DMS114 treated with DMSO at 0.1 percent for 48 hours (cell line): ENCODE results near the gene LRP11.
A peak's percentile ranks its signal among the peaks of the same experiment; 100 is the strongest.
"Not testable (repeated sequence)": the region's sequence is repeated elsewhere in the genome, so short reads cannot be mapped to it uniquely, and the experiment has no call there.

ENCODE experiments used
- DNase-seq: peaks from one replicate; lab custom pipeline; 2025; ENCODE audit not compliant: unreplicated experiment; lab: John Stamatoyannopoulos, UW

LRP11 gene, protein sequence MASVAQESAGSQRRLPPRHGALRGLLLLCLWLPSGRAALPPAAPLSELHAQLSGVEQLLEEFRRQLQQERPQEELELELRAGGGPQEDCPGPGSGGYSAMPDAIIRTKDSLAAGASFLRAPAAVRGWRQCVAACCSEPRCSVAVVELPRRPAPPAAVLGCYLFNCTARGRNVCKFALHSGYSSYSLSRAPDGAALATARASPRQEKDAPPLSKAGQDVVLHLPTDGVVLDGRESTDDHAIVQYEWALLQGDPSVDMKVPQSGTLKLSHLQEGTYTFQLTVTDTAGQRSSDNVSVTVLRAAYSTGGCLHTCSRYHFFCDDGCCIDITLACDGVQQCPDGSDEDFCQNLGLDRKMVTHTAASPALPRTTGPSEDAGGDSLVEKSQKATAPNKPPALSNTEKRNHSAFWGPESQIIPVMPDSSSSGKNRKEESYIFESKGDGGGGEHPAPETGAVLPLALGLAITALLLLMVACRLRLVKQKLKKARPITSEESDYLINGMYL

DNA sequence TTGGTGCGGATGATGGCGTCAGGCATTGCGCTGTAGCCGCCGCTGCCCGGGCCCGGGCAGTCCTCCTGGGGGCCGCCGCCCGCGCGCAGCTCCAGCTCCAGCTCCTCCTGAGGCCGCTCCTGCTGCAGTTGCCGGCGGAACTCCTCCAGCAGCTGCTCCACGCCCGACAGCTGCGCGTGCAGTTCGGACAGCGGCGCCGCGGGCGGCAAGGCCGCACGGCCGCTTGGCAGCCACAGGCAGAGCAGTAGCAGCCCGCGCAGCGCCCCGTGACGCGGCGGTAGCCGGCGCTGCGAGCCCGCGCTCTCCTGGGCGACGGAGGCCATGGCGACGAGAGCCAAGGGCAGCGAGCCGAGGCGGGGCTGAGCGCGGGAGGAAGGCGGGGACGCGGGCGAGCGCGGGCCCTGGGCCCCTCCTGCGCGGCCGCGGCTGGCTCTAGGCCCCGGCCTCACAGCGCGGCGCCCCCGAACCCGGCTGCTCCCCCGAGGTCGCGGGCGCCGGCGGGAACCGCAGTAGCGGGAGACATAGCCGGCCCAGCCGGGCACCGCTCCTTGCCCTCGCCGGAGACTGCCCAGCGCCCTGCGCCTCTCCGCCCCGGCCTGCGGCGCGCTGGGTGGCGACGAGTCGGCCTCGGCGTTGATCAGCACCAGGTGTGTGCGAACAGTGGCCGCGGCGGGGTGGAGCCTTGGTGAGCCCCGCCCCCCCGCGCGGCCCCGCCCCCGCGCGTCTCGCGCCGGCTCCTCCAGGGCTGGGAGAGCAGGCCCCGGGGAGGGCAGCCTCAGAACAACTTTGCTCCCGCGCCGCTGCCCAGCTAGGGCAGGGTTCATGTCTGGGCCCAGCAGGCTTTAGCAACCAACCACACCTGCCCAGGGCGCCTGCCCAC is at the start of gene LRP11:
Gene LRP11, minus strand, starts transcription at position 662 of the 880 bp plus-strand sequence. Its CDS starts 339 bp downstream, at position 323.
- DNase-seq: peak; percentile 14

DNA sequence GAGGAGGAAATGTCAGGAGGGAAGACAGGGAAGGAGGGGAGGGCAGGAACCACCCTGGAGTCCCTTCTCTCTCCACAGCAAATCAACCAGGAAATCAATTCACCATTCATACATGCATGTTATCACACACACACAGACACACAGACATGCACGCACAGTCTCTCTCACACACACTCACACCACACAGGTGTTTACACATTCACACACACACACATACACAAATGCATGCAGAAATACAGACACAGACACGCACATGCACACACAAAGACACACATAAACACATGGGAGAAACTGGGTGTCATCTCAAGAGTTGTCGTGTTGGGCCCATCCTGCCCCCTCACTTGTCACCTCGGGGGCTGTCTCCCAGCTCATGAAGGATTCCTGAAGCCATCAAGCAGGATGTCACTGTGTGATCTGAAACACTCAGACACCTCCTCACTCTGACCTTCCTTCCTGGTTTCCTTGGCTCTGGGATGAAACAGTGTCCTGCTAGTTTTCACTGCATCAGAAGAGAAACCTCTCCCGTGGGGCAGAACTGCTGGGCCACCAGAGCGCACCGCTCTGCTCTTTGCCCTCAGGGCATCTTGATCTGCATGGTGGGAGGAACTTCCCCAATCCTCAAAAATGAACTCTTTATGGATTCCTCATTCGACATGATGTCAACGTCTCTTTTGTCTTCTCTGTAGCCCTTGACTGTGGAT is 49.5 kb upstream of the LRP11 start:
- DNase-seq: no peak

DNA sequence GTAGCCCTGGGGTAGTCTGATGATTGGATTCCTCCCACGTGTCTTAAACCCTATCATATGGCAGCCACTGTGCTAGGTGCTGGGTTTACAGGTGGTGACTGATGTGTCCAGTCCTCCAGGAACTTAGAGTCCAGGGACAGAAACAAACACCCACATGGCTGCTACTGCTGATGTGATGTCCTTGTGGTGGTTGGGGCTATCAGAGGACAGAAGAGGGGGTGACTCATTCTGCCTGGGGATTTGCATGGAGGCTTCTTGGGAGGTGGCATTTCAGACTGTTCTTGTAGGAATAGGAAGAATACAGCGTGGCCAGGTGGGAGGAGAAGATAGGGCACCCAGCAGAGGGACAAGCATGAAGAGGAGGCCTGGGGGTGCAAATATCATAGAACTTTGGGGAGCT is 48.9 kb upstream of the LRP11 start:
- no peak for DNase-seq

DNA sequence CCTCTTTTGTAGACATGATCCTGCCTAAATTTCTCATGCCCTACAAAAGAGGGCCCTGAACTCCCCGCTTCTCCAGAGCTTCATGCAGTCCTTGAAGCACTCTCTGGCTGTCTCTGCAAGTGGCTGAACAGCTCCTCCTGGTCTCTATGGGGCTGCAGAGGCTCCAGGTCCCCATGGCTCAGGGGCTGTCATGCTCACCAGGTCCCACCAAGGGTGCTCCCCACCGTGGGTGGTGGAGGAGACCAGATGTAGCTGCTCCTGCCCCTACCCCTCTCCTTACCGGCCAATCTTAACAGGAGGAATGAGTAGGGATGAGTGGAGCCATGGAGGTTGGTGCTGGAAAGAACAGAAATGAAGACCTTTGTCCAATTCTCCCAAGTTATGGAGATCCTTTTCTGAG is 48.5 kb upstream of the LRP11 start:
- DNase-seq: not testable (repeated sequence)

DNA sequence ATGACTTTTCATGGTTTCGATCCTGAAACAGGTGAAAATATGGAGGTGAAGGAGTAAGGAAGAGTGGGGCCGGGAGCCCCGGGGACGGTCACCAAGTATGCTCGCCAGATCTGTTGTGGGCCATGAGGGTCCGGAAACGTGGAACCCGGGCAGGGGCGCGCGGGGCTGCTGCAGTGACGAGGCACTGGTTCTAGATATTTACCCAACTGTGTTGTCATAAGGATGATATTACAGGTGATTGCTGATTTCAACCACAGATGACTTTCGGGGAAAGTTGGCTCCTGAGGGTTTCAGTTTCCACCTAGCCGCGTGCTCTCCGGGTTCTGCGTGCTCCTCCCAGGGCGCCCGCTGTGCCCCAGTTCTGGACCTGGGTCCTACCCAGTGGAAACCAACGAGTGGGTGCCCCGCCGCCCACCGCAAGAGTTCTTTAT is 46.6 kb upstream of the LRP11 start:
- DNase-seq: no peak

DNA sequence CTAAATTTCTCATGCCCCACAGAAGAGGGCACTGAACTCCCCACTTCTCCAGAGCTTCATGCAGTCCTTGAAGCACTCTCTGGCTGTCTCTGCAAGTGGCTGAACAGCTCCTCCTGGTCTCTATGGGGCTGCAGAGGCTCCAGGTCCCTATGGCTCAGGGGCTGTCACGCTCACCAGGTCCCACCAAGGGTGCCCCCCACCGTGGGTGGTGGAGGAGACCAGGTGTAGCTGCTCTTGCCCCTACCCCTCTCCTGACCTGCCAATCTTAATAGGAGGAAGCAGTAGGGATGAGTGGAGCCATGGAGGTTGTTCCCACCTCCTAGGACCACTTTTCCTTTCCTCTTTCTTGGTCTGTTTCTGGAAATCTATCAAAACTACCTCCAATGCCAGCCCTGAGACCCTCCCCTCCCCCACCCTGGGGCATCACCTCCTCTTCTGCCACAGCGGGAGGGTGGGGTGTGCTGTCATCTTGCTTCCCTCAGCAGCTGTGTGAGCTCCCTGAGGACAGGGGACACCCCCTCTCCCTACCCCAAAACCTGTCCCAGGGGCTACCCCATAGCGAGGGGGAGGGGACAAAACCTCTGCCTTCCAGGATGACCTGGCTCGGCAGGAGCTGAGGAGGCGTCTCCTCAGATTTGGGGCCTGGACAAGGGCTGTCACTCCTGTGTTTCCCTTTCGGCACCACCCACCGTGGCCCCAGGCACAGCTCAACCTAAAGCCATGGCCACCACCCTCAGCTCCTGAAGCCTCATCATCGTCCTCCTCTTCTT is 45.7 kb upstream of the LRP11 start:
- DNase-seq: no peak

DNA sequence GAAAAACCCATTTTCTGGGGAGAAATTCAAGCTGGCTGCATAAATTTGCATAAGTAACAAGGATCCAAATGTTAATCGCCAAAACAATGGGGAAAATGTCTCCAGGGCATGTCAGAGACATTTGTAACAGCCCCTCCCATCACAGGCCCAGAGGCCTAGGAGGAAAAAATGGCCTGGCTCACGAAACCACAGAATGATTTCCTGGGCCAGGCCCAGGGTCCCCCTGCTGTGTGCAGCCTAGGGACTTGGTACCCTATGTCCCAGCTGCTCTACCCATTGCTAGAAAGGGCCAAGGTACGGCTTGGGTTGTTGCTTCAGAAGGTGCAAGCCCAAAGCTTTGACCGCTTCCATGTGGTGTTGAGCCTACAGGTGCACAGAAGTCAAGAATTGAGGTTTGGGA is 44.3 kb upstream of the LRP11 start:
- DNase-seq: not testable (repeated sequence)

DNA sequence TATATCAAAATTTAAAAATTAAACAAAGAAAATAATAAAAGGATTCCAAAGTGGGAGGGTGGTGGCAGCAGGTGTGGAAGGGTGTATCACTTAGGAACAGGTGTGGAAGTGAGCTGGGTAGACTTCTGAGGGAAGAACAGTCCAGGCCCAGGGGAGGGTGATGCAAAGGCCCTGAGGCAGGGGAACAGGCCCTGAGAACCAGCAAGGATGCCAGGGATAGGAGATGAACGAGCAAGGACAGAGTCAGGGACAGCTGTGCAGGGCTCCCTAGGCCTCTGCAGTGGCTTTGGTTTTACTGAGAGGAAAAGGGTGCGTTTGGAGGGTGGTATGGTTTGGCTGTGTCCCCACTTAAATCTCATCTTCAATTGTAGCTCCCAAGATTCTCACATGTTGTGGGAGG is 43.2 kb upstream of the LRP11 start:
- DNase-seq: no peak

DNA sequence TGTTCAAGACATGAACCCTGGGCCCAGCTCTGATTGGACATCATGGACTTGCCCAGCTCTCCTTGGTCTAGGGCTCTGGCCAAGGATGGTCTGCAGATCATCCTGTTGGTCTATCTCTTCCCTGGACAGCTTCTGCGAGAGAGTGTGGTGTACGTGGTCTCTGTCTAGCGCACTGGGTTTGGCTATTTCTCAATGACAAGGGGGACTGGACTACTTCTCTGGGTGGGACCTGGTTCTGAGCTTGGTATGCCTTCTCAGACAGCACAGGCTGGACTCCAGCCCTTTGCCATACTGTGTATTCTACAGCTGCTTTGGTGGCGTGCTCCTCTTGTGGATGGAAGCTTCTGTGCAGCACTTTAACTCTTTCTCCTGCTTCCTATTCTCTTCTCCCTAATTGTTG is 42.2 kb upstream of the LRP11 start:
- no peak for DNase-seq

DNA sequence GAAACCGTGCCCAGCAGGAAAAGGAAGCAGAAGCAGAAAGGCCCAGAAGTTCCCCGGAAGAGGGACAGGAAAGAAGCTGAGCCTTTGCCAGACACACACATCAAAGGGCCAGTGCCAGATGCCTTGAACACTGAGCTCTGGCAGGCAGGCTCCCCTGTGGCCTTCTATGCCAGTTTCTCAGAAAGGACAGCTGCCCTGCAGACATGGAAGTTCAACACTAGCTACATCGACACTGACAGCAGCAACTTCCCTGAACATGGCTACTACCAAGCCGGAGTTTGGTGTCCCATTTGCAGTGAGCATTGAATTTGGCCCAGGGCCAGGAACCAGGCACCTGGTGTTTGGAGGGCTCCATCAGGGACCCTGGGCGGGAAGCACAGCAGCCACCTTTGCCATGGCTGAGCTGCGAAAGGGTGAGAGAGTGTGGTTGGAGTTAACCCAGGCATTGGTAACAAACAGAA is 41.8 kb upstream of the LRP11 start:
- DNase-seq: no peak

DNA sequence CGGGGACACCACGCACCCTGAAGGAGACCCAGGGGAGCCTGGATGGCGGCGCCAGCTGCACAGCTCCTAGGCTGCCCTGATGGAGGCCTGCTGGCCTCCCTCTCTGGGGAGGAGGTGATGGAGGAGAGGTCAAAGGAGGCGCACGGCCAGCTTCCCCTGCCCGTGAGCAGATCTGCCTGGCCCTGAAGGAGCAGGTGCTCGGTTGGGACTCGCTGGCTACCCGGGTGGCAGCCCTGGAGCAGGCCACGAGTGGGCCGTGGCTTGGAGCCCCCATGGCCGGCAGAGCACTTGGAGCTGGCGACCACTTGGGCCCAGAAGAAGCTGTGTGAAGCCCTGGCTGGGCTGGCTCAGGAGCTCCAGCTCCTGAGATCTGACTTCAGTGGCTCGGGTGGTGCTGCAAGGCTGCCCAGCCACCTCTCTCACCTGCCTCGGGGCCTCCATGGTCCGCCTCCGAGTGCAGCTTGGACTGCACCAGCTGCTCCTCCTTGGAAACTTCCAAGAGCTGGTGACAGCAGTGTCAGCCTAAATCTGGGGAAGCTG is 41.3 kb upstream of the LRP11 start:
- DNase-seq: no peak

DNA sequence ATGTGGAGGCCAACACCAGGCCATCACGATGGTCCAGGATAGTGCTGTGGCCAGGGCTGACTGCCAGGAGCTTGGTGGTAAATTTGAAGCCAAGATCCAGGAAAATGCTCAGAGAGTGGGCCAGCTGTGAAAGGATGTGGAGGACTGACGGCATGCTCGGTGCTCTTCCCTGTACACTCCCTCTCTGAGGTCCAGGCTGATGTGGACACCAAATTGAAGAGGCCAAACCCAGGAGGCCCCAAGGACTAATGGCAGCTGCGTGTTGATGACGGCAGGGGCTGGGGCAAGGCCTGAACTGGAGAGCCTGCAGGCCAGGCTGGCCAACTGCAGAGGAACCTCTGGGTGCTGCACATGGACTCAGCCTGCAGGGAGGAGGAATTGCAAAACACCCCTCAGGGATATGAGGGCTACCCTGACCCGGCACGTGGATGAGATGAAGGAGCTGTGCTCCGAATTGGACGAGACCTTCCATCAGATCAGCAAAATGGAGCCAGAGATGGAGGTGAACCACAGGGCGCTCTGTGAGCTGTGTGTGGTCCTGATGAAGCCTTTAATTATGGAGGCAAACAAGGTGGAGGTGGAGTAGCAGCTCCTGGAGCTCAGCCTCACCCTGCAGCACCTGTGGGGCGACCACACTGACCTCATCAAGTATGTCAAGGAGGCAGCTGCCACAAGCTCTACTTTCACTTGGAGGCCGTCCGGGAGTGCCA is 40.7 kb upstream of the LRP11 start:
- no peak for DNase-seq

DNA sequence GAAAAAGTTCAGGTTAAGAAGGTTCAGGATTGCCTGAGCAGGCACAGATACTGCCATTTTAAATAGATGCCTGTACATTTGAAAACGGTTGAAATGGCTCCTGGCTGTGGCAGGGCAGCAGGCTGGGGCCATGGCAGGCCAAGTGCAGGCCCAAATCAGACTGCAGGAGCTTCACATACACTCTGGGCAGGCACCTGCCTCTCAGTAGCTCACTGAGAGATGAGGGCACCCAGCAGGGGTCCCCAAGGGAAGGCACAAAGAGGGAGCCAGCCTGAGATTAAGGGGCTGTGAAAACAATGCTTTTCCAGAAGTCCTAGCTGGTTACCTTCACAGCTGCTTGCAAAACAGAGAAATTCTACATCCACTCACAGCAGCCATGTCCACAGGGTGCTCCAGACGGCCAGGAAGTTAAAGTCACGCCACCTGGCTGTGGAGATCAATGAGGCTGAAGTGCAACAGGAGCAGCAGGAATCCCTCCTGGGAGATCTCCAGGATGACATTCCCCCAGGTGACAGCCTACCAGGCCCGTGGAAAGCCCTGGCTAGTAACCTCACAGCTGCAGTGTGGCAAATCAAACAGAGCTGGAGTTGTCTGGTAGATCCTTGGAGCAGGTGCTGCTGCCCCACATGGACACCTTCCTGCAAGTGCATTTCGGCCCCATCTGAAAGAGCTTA is 39.9 kb upstream of the LRP11 start:
- DNase-seq: no peak

DNA sequence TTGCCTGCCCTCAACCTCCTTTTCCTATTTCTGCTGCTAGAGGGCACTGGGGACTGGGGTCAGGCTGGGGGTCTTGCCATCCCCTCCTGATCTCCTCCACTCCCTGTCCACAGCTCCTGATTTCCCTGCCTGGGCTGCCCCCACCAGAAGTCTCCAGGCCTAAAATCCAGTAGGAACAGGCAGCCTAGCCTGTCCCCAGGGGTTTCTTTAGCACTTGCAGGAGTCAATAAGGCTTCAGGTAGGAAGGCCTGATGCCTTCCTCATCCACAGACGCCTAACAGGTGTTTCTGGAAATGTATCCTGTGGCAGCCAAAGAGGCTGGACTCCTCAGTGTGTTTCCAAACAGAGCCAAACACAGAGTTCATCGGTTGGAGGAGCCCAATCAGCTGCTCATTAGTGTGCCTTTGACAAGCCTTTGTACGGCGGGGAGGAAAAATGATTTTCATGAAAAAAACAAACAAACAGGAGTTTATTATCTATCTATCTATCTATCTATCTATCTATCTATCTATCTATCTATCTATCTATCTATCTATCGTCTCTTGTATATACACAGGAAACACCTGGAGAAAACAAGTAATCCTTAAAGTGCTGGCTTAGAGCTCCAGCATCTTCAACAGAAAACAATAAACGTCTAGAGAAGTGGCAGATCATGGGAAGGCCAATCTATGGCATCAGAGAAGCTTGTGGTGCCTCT is 37.4 kb upstream of the LRP11 start:
- DNase-seq: no peak

DNA sequence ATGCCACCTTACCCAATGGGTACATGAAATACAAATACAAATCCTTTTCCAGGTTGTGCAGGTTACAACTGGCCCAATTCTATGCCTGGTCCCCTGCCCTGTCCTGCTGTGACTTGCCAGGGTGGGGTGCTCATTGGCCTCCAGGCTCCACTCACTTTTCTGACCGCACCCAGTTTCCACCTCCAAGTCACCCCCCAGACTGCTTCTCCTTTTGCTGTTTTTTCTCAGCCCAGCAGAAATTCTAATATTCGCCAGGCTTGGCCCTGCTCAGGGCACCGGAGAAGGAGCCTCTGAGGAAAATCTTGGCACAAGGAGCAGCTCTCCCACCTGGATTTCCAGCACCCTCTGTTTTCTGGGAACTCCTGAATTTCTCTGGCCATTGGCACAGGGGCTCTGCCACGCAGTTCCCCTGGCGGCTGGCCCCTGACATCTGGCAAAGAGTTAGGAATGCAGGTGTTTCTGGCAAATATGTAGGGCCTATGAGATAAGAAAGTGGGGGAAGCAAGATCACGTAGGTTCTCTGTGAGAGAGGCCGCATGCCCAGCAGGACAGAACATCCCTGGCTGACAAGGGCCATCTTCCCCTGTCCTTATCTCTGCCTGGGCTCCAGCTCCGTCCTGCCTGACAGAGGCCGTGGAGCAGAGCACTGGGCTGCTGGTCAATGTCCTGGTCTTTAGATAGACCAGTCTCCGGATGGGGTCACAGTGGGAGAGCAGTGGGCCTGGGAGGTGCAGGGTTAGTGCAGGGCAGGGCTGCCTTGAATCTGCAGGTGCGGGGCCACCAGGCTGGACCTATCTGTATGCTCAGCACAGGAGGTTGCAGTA is 36.7 kb upstream of the LRP11 start:
- DNase-seq: no peak

DNA sequence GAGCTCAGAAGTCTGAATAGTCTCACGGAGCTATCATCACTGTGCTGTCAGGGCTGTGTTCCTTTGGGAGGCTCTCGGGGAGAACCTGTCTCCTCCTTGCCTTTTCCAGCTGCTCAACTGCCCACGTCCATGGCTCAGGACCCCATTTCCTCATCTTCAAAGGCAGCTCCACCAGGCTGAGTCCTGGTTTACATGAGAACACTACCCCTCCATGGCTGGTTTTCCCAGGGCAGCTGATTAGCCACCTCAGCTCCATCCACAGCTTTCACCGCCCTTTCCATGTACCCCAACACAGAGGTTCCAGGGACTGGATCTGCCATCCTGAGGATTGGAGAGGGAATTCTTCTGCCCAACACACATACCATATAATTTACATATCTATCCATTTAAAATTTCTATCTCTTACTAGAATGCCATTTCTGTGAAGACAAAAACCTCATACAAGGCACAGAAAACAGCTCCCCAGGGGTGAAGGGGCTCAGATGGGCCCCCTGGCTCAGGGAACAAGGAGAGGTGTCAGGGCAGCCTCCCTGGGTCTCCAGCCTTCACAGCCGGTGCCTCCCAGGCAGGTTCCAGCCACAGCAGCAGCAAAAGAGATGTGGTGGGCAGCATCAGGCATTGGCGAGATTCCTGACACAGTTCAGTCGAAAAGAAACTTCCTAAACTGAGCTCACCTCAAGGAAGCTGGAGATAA is 35.9 kb upstream of the LRP11 start:
- no peak for DNase-seq

DNA sequence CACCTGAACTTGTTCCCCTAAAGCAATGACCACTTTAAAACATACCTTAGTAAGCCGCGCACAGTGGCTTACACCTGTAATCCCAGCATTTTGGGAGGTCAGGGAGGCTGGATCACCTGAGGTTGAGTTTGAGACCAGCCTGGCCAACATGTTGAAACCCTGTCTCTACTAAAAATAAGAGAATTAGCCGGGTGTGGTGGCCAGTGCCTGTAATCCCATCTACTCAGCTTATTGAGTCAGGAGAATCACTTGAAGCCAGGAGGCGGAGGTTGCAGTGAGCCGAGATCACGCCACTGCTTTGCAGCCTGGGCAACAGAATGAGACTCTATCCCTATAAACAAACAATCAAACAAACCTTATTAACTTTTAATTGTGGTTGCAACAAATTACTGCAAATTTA is 35.3 kb upstream of the LRP11 start:
- no peak for DNase-seq
